ENCODE measurements around the gene CALM3. TPM values are rescaled to one million over a fixed set of nuclear protein-coding genes. Genes with fewer than 3 reads are reported as not detected.

Gene CALM3
- total and polyA plus RNA-seq, 2 of the 13 experiments (the other 11 are each of a cell fraction or from before 2014, with no cell fraction given), result 239 to 258 TPM

DNA sequence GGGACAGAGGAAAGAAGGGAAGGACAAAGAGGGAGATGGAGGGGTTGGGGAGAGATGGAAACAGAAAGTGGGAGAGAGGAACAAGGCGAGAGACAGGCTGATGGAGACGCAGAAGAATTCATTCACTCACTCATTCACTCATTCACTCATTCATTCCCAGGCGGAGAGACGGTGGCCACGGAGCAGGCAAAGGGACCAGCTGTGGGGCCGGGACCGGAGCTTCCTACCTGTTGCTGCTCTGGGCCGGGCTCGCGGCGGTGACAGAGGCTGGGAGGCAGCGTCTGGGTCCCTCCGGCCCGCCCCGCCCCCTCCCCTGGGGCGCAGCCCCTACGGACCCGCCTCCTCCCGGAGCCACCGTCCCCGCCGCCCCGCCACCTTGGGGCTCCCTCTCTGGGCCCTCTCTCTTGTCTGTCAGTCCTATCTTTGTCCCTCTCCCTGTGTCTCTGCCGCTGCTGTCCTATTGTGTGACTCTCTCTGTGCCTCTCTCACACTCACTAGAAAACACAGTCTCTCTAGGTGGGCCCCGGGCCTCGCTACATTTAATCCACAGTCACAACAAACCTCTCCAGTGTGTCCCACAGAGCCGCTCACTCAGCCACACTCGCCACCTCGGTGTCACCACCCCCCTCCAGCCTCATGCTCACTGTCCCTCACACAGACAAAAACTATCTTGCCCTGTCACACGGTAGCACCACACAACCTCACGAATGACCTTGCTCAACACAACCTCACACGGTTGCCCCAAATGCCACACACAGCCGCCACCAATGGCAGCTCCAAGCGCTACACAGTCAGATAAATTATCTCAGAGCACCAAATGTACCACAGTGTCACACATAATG, 35.0 kb downstream of the CALM3 start, which contains the start of gene GNG8 (continued):
- TF ChIP-seq ADNP (CRISPR knock-in tag; IDR thresholded peaks at IDR 0.05) (no peak), ZNF777 (CRISPR knock-in tag; IDR thresholded peaks at IDR 0.05) (no peak), ZBTB7B (CRISPR knock-in tag; IDR thresholded peaks at IDR 0.05) (no peak), MAFG (CRISPR knock-in tag; IDR thresholded peaks at IDR 0.05) (no peak), ARNT2 (CRISPR knock-in tag; IDR thresholded peaks at IDR 0.05; ENCODE audit: low read depth) (no peak), ZNF503 (CRISPR knock-in tag; IDR thresholded peaks at IDR 0.05) (no peak), ZNF83 (CRISPR knock-in tag; IDR thresholded peaks at IDR 0.05; ENCODE audit: borderline replicate concordance) (no peak), ARNT (IDR thresholded peaks at IDR 0.05) (no peak), ZSCAN30 (CRISPR knock-in tag; IDR thresholded peaks at IDR 0.05) (no peak), SMYD3 (CRISPR knock-in tag; IDR thresholded peaks at IDR 0.05) (no peak), HDAC2 (CRISPR knock-in tag; IDR thresholded peaks at IDR 0.05) (no peak)
- TF ChIP-seq, protein P1, sequence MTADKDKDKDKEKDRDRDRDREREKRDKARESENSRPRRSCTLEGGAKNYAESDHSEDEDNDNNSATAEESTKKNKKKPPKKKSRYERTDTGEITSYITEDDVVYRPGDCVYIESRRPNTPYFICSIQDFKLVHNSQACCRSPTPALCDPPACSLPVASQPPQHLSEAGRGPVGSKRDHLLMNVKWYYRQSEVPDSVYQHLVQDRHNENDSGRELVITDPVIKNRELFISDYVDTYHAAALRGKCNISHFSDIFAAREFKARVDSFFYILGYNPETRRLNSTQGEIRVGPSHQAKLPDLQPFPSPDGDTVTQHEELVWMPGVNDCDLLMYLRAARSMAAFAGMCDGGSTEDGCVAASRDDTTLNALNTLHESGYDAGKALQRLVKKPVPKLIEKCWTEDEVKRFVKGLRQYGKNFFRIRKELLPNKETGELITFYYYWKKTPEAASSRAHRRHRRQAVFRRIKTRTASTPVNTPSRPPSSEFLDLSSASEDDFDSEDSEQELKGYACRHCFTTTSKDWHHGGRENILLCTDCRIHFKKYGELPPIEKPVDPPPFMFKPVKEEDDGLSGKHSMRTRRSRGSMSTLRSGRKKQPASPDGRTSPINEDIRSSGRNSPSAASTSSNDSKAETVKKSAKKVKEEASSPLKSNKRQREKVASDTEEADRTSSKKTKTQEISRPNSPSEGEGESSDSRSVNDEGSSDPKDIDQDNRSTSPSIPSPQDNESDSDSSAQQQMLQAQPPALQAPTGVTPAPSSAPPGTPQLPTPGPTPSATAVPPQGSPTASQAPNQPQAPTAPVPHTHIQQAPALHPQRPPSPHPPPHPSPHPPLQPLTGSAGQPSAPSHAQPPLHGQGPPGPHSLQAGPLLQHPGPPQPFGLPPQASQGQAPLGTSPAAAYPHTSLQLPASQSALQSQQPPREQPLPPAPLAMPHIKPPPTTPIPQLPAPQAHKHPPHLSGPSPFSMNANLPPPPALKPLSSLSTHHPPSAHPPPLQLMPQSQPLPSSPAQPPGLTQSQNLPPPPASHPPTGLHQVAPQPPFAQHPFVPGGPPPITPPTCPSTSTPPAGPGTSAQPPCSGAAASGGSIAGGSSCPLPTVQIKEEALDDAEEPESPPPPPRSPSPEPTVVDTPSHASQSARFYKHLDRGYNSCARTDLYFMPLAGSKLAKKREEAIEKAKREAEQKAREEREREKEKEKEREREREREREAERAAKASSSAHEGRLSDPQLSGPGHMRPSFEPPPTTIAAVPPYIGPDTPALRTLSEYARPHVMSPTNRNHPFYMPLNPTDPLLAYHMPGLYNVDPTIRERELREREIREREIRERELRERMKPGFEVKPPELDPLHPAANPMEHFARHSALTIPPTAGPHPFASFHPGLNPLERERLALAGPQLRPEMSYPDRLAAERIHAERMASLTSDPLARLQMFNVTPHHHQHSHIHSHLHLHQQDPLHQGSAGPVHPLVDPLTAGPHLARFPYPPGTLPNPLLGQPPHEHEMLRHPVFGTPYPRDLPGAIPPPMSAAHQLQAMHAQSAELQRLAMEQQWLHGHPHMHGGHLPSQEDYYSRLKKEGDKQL (CRISPR knock-in tag; IDR thresholded peaks at IDR 0.05; ENCODE audit: low read depth), result no peak
- TF ChIP-seq, protein P2, sequence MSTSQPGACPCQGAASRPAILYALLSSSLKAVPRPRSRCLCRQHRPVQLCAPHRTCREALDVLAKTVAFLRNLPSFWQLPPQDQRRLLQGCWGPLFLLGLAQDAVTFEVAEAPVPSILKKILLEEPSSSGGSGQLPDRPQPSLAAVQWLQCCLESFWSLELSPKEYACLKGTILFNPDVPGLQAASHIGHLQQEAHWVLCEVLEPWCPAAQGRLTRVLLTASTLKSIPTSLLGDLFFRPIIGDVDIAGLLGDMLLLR (CRISPR knock-in tag; IDR thresholded peaks at IDR 0.05), result no peak

Data from HepG2 (cell line).